MM.1S (cell line): ENCODE measurements around the gene AOC2.

ENCODE experiments used
- DNase-seq: peaks from one replicate; pipeline ENCODE4 v3.0.0-alpha.2; 2015
- H2AFZ ChIP-seq: fragments of 300-600 bp; sonication (generic); 2 replicates; pipeline ENCODE4 v1.6.0; 2016; ENCODE audit warnings: antibody characterized with exemption, low read length
- H3F3A ChIP-seq: fragments of 300-600 bp; sonication (generic); 2 replicates; pipeline ENCODE4 v1.6.1; 2016; ENCODE audit warnings: mild to moderate bottlenecking, antibody characterized with exemption, low read length, moderate library complexity, mixed read lengths; ENCODE audit not compliant: insufficient read depth
- H3K27ac ChIP-seq: fragments of 300-600 bp; sonication (generic); 2 replicates; pipeline ENCODE4 v1.5.1; 2016; ENCODE audit warnings: mild to moderate bottlenecking, low read length
- H3K27me3 ChIP-seq: fragments of 300-600 bp; sonication (generic); replicated peaks from 2 replicates; pipeline ENCODE4 v1.6.0; 2016; ENCODE audit warnings: low read length; ENCODE audit not compliant: insufficient read depth
- H3K36me3 ChIP-seq: fragments of 300-600 bp; sonication (generic); replicated peaks from 2 replicates; pipeline ENCODE4 v1.6.1; 2016; ENCODE audit warnings: mild to moderate bottlenecking, low read length, mixed read lengths; ENCODE audit not compliant: insufficient read depth
- H3K4me1 ChIP-seq: fragments of 300-600 bp; sonication (generic); 2 replicates; pipeline ENCODE4 v1.6.1; 2016; ENCODE audit warnings: low read length, mixed read lengths
- H3K4me2 ChIP-seq: fragments of 300-600 bp; sonication (generic); 2 replicates; pipeline ENCODE4 v1.6.0; 2016; ENCODE audit warnings: low read depth, low read length
- H3K4me3 ChIP-seq: fragments of 300-600 bp; sonication (generic); 2 replicates; pipeline ENCODE4 v1.5.1; 2016; ENCODE audit warnings: low read length, mixed read lengths
- H3K79me2 ChIP-seq: fragments of 300-600 bp; sonication (generic); 2 replicates; pipeline ENCODE4 v1.6.1; 2016; ENCODE audit warnings: mixed run types, low read length, mixed read lengths
- H3K9ac ChIP-seq: fragments of 300-600 bp; sonication (generic); 2 replicates; pipeline ENCODE4 v1.6.1; 2016; ENCODE audit warnings: low read length, mixed read lengths
- H3K9me2 ChIP-seq: fragments of 300-600 bp; sonication (generic); replicated peaks from 2 replicates; pipeline ENCODE4 v1.6.1; 2016; ENCODE audit warnings: mild to moderate bottlenecking, low read length, mixed read lengths; ENCODE audit not compliant: insufficient read depth
- H3K9me3 ChIP-seq: fragments of 300-600 bp; sonication (generic); replicated peaks from 2 replicates; pipeline ENCODE4 v1.6.1; 2016; ENCODE audit warnings: mild to moderate bottlenecking, low read length, mixed read lengths; ENCODE audit not compliant: insufficient read depth
- H4K20me1 ChIP-seq: fragments of 300-600 bp; sonication (generic); 2 replicates; pipeline ENCODE4 v1.6.1; 2016; ENCODE audit warnings: mild to moderate bottlenecking, low read length, moderate library complexity, mixed read lengths; ENCODE audit not compliant: insufficient read depth
- EZH2 ChIP-seq: fragments of 300-600 bp; sonication (generic); optimal IDR thresholded peaks from 2 replicates; pipeline ENCODE3; 2017; ENCODE audit warnings: low read depth, mild to moderate bottlenecking, antibody characterized with exemption, low read length, mixed read lengths
- EZH2phosphoT487 ChIP-seq: fragments of 300-600 bp; sonication (generic); IDR thresholded peaks from 2 replicates; pipeline ENCODE4 v1.6.1; 2018; ENCODE audit warnings: antibody characterized with exemption, low read length
- TF ChIP-seq, protein P1 (sequence below): fragments of 300-600 bp; sonication (generic); IDR thresholded peaks from 2 replicates; pipeline ENCODE4 v1.5.1; 2016; ENCODE audit warnings: antibody characterized with exemption, low read length, mixed read lengths

The AOC2 gene

GRCh38 chr17:42878123-42878880 is 33.9 kb downstream of the AOC2 start:
- Histone ChIP-seq H3K27ac (no peak overlapping the region), H3K9me3 (no peaks in the 10 kb centered on the region), H2AFZ (peak overlapping the region; percentile 18; the same call in 1 of the 2 replicates), H3K4me3 (no peak overlapping the region), H3K36me3 (no peaks in the 10 kb centered on the region), H3K4me2 (peak overlapping the region; percentile 31; the same call in 1 of the 2 replicates), H3K79me2 (no peaks in the 10 kb centered on the region), H3K4me1 (peaks cover 9% of the 10 kb centered on the region; the same call in 1 of the 2 replicates), H3K9ac (no peak overlapping the region), H3K27me3 (no peaks in the 10 kb centered on the region), H3F3A (no peaks in the 10 kb centered on the region), H3K9me2 (no peaks in the 10 kb centered on the region), H4K20me1 (no peaks in the 10 kb centered on the region)
- DNase-seq: peak; percentile 62
- TF ChIP-seq EZH2phosphoT487 (no peak), EZH2 (no peak)
- TF ChIP-seq, protein P1, sequence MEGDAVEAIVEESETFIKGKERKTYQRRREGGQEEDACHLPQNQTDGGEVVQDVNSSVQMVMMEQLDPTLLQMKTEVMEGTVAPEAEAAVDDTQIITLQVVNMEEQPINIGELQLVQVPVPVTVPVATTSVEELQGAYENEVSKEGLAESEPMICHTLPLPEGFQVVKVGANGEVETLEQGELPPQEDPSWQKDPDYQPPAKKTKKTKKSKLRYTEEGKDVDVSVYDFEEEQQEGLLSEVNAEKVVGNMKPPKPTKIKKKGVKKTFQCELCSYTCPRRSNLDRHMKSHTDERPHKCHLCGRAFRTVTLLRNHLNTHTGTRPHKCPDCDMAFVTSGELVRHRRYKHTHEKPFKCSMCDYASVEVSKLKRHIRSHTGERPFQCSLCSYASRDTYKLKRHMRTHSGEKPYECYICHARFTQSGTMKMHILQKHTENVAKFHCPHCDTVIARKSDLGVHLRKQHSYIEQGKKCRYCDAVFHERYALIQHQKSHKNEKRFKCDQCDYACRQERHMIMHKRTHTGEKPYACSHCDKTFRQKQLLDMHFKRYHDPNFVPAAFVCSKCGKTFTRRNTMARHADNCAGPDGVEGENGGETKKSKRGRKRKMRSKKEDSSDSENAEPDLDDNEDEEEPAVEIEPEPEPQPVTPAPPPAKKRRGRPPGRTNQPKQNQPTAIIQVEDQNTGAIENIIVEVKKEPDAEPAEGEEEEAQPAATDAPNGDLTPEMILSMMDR: no peak

GRCh38 chr17:42878924-42879595 is 34.7 kb downstream of the AOC2 start:
- H3K9me3 ChIP-seq: no peaks in the 10 kb centered on the region
- no peak overlapping the region for H3K4me3 ChIP-seq
- no peak overlapping the region for H3K4me2 ChIP-seq
- no peaks in the 10 kb centered on the region for H4K20me1 ChIP-seq
- H3K4me1 ChIP-seq: peaks cover 9% of the 10 kb centered on the region; the same call in 1 of the 2 replicates
- H3K79me2 ChIP-seq: no peaks in the 10 kb centered on the region
- no peaks in the 10 kb centered on the region for H3K36me3 ChIP-seq
- H3K27ac ChIP-seq: no peak overlapping the region
- H2AFZ ChIP-seq: no peak overlapping the region
- no peak for DNase-seq
- no peak overlapping the region for H3K9ac ChIP-seq
- no peaks in the 10 kb centered on the region for H3K27me3 ChIP-seq
- H3F3A ChIP-seq: no peaks in the 10 kb centered on the region
- TF ChIP-seq, protein P1: no peak
- H3K9me2 ChIP-seq: no peaks in the 10 kb centered on the region

DNA sequence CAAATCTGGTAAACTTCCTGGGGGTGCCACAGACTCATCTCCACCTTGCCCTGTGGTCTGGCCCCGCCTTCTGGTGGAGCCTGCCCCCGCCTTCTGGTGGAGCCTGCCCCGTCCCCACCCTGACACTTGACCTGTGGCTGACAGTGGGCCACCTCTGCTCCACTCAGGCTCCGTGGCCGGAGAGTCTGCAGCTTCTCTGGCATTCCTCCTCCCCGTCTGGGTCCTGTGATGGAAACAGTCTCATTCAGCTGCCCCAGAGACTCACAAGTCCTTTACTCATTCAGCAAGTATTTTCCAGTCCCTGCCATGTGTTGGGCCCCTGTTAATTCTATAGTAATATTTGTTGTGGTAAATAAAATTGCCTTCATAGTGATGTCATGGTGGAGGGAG is 35.2 kb downstream of the AOC2 start:
- no peaks in the 10 kb centered on the region for H3K36me3 ChIP-seq
- no peak overlapping the region for H3K9ac ChIP-seq
- H2AFZ ChIP-seq: no peak overlapping the region
- TF ChIP-seq, protein P1: no peak
- TF ChIP-seq EZH2 (no peak), EZH2phosphoT487 (no peak)
- H4K20me1 ChIP-seq: no peaks in the 10 kb centered on the region
- no peaks in the 10 kb centered on the region for H3K27me3 ChIP-seq
- DNase-seq: no peak
- no peak overlapping the region for H3K27ac ChIP-seq
- H3F3A ChIP-seq: no peaks in the 10 kb centered on the region
- peaks cover 9% of the 10 kb centered on the region; the same call in 1 of the 2 replicates for H3K4me1 ChIP-seq
- H3K4me2 ChIP-seq: no peak overlapping the region
- H3K9me3 ChIP-seq: no peaks in the 10 kb centered on the region
- no peaks in the 10 kb centered on the region for H3K9me2 ChIP-seq
- no peak overlapping the region for H3K4me3 ChIP-seq
- H3K79me2 ChIP-seq: no peaks in the 10 kb centered on the region
